GM23338 (cell line): ENCODE data around the gene CDK4. TPM values are rescaled to one million over a fixed set of nuclear protein-coding genes. Genes with fewer than 3 reads are reported as not detected.

Experiments used
- EZH2 ChIP-seq: fragments of 200-600 bp; sonication (generic); IDR thresholded peaks from one replicate; pipeline ENCODE4 v1.8.0; 2017; ENCODE audit warnings: antibody characterized with exemption, mild to moderate bottlenecking, low read depth; ENCODE audit not compliant: unreplicated experiment
- EZH2phosphoT487 ChIP-seq: fragments of 200-600 bp; sonication (generic); IDR thresholded peaks from one replicate; pipeline ENCODE4 v1.8.1; 2018; ENCODE audit warnings: antibody characterized with exemption; ENCODE audit not compliant: unreplicated experiment
- REST ChIP-seq: IDR thresholded peaks from one replicate; pipeline ENCODE4 v1.6.1; 2018; ENCODE audit warnings: antibody characterized with exemption; ENCODE audit not compliant: unreplicated experiment
- ZNF114 ChIP-seq: fragments of 250-450 bp; sonication (Bioruptor Pico); IDR thresholded peaks from 2 replicates; pipeline ENCODE4 v1.5.0; 2020; ENCODE audit warnings: mild to moderate bottlenecking, moderate library complexity
- ZNF331 ChIP-seq: fragments of 250-450 bp; sonication (Bioruptor Pico); IDR thresholded peaks from 2 replicates; pipeline ENCODE4 v1.5.0; 2020; ENCODE audit warnings: low read depth, mild to moderate bottlenecking, moderate library complexity
- polyA plus RNA-seq: library from polyadenylated mRNA; unstranded; fragments of >200 nt; fragmentation: Nextera tagmentation; extraction: Ambion mirVana; gene quantifications from 2 replicates; pipeline ENCODE4 v1.2.1, GENCODE V29; 2016
- total RNA-seq: library from RNA; depleted of rRNA; stranded (reverse); fragments of >200 nt; shearing (Covaris generic); gene quantifications from 2 replicates; pipeline ENCODE4 v1.2.3, GENCODE V29; 2014
- TF ChIP-seq, protein P1 (sequence below): fragments of 250-450 bp; sonication (Bioruptor Pico); IDR thresholded peaks from 2 replicates; pipeline ENCODE4 v1.5.0; 2020; ENCODE audit warnings: mild to moderate bottlenecking, moderate library complexity
- TF ChIP-seq, protein P2 (sequence below): IDR thresholded peaks from 2 replicates; pipeline ENCODE4 v1.6.1; 2016; ENCODE audit warnings: antibody characterized with exemption

CDK4 gene
- total and polyA plus RNA-seq, 2 experiments from 2014 or later, result 105 to 198 TPM

DNA sequence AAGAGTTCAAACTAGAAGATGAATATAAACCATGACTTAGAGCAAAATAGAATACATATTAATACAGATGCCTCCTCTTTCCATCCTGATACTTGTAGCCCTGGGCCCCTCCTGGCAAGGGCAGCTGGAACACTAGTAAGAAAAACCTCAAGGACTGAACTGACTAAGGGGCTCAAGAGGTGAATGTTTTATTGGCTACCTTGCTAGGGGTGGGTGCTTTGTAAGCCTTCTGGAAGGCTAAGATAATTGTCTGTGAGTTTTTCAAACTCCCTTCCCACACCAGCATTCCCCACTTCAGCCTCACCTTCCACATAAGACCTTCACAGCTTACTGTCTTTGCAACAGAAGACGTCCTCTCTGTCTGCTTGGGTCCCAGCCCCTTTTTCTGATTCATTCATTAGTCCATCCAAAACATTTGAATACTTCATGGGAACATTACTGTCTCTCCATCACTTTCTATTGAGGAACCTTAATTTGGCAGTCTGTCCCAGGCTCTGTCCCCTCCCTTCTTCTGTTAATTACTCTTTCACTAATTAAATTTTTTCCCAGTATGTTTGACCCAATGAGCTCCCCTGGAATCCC, 1.7 kb upstream of the CDK4 start (continued):
- TF ChIP-seq, protein P1, sequence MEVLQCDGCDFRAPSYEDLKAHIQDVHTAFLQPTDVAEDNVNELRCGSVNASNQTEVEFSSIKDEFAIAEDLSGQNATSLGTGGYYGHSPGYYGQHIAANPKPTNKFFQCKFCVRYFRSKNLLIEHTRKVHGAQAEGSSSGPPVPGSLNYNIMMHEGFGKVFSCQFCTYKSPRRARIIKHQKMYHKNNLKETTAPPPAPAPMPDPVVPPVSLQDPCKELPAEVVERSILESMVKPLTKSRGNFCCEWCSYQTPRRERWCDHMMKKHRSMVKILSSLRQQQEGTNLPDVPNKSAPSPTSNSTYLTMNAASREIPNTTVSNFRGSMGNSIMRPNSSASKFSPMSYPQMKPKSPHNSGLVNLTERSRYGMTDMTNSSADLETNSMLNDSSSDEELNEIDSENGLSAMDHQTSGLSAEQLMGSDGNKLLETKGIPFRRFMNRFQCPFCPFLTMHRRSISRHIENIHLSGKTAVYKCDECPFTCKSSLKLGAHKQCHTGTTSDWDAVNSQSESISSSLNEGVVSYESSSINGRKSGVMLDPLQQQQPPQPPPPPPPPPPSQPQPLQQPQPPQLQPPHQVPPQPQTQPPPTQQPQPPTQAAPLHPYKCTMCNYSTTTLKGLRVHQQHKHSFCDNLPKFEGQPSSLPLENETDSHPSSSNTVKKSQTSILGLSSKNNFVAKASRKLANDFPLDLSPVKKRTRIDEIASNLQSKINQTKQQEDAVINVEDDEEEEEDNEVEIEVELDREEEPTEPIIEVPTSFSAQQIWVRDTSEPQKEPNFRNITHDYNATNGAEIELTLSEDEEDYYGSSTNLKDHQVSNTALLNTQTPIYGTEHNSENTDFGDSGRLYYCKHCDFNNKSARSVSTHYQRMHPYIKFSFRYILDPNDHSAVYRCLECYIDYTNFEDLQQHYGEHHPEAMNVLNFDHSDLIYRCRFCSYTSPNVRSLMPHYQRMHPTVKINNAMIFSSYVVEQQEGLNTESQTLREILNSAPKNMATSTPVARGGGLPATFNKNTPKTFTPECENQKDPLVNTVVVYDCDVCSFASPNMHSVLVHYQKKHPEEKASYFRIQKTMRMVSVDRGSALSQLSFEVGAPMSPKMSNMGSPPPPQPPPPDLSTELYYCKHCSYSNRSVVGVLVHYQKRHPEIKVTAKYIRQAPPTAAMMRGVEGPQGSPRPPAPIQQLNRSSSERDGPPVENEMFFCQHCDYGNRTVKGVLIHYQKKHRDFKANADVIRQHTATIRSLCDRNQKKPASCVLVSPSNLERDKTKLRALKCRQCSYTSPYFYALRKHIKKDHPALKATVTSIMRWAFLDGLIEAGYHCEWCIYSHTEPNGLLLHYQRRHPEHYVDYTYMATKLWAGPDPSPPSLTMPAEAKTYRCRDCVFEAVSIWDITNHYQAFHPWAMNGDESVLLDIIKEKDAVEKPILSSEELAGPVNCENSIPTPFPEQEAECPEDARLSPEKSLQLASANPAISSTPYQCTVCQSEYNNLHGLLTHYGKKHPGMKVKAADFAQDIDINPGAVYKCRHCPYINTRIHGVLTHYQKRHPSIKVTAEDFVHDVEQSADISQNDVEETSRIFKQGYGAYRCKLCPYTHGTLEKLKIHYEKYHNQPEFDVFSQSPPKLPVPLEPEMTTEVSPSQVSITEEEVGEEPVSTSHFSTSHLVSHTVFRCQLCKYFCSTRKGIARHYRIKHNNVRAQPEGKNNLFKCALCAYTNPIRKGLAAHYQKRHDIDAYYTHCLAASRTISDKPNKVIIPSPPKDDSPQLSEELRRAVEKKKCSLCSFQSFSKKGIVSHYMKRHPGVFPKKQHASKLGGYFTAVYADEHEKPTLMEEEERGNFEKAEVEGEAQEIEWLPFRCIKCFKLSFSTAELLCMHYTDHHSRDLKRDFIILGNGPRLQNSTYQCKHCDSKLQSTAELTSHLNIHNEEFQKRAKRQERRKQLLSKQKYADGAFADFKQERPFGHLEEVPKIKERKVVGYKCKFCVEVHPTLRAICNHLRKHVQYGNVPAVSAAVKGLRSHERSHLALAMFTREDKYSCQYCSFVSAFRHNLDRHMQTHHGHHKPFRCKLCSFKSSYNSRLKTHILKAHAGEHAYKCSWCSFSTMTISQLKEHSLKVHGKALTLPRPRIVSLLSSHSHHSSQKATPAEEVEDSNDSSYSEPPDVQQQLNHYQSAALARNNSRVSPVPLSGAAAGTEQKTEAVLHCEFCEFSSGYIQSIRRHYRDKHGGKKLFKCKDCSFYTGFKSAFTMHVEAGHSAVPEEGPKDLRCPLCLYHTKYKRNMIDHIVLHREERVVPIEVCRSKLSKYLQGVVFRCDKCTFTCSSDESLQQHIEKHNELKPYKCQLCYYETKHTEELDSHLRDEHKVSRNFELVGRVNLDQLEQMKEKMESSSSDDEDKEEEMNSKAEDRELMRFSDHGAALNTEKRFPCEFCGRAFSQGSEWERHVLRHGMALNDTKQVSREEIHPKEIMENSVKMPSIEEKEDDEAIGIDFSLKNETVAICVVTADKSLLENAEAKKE, result no peak
- TF ChIP-seq EZH2phosphoT487 (no peak), REST (no peak), ZNF331 (CRISPR knock-in tag) (no peak), EZH2 (no peak), ZNF114 (CRISPR knock-in tag) (no peak)
- TF ChIP-seq, protein P2, sequence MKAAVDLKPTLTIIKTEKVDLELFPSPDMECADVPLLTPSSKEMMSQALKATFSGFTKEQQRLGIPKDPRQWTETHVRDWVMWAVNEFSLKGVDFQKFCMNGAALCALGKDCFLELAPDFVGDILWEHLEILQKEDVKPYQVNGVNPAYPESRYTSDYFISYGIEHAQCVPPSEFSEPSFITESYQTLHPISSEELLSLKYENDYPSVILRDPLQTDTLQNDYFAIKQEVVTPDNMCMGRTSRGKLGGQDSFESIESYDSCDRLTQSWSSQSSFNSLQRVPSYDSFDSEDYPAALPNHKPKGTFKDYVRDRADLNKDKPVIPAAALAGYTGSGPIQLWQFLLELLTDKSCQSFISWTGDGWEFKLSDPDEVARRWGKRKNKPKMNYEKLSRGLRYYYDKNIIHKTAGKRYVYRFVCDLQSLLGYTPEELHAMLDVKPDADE, result no peak
